ENCODE measurements around the gene CALN1.
"Not testable (repeated sequence)": the region's sequence is repeated elsewhere in the genome, so short reads cannot be mapped to it uniquely, and the experiment has no call there.

CALN1 gene

GRCh38 chr7:71961283-71961682 lies 450.9 kb downstream of the CALN1 start:
- DNase-seq: no peak

- DNase-seq: no peak
Observed at GRCh38 chr7:71942115-71942514, 470.0 kb downstream of the CALN1 start.

GRCh38 chr7:71937840-71938371 lies 474.2 kb downstream of the CALN1 start:
- no peak for DNase-seq

- DNase-seq: no peak
Observed at GRCh38 chr7:71935674-71936073, 476.5 kb downstream of the CALN1 start.

GRCh38 chr7:71933426-71933825 lies 478.7 kb downstream of the CALN1 start:
- DNase-seq: no peak

GRCh38 chr7:71925663-71926062 lies 486.5 kb downstream of the CALN1 start:
- no peak for DNase-seq

- DNase-seq: not testable (repeated sequence)
Observed at GRCh38 chr7:71914204-71914603, 497.9 kb downstream of the CALN1 start.

GRCh38 chr7:71912476-71912875 lies 499.7 kb downstream of the CALN1 start:
- DNase-seq: no peak

GRCh38 chr7:71911051-71911450 lies 501.1 kb downstream of the CALN1 start:
- no peak for DNase-seq

GRCh38 chr7:71905821-71906220 lies 506.3 kb downstream of the CALN1 start:
- DNase-seq: no peak

GRCh38 chr7:71904484-71904883 lies 507.7 kb downstream of the CALN1 start:
- DNase-seq: no peak

- DNase-seq: no peak
Observed at GRCh38 chr7:71900556-71900955, 511.6 kb downstream of the CALN1 start.

GRCh38 chr7:71896535-71896934 lies 515.6 kb downstream of the CALN1 start:
- no peak for DNase-seq

GRCh38 chr7:71886046-71886445 lies 526.1 kb downstream of the CALN1 start:
- no peak for DNase-seq

- DNase-seq: no peak
Observed at GRCh38 chr7:71885487-71885886, 526.7 kb downstream of the CALN1 start.

GRCh38 chr7:71883415-71883814 lies 528.7 kb downstream of the CALN1 start:
- no peak for DNase-seq

- DNase-seq: no peak
Observed at GRCh38 chr7:71871446-71871845, 540.7 kb downstream of the CALN1 start.

- no peak for DNase-seq
Observed at GRCh38 chr7:71870812-71871211, 541.3 kb downstream of the CALN1 start.

- DNase-seq: no peak
Observed at GRCh38 chr7:71868797-71869196, 543.3 kb downstream of the CALN1 start.

- DNase-seq: no peak
Observed at GRCh38 chr7:71867626-71868025, 544.5 kb downstream of the CALN1 start.

GRCh38 chr7:71865172-71865571 lies 547.0 kb downstream of the CALN1 start:
- no peak for DNase-seq

GRCh38 chr7:71864130-71864529 lies 548.0 kb downstream of the CALN1 start:
- no peak for DNase-seq

GRCh38 chr7:71860572-71860971 lies 551.6 kb downstream of the CALN1 start:
- no peak for DNase-seq

GRCh38 chr7:71857338-71857737 lies 554.8 kb downstream of the CALN1 start:
- no peak for DNase-seq

- no peak for DNase-seq
Observed at GRCh38 chr7:71854546-71855397, 557.4 kb downstream of the CALN1 start.
